Stimulated activated memory B cell treated with anti-CD40 and anti-IgM and Interleukin-4, amounts not matched to agents 10 μg/mL and 1 μg/mL and 100 μg/mL, for 72 hours (primary cell): Measurements from ENCODE around the gene RXRA.

Source experiments
- ATAC-seq: fragments of 150-1000 bp; cut with Tn5 transposase; 2 replicates; pipeline ENCODE4 v1.10.0; 2021
- H3K27ac Mint-ChIP-seq: one replicate; pipeline ENCODE4 v1.8.0; 2022; ENCODE audit warnings: mild to moderate bottlenecking, mixed read lengths
- H3K27me3 Mint-ChIP-seq: one replicate; pipeline ENCODE4 v1.8.0; 2022; ENCODE audit warnings: mixed read lengths
- H3K36me3 Mint-ChIP-seq: one replicate; pipeline ENCODE4 v1.8.0; 2022; ENCODE audit warnings: mixed read lengths
- H3K4me1 Mint-ChIP-seq: one replicate; pipeline ENCODE4 v1.8.0; 2022; ENCODE audit warnings: mixed read lengths
- H3K4me3 Mint-ChIP-seq: one replicate; pipeline ENCODE4 v1.8.0; 2022; ENCODE audit warnings: mild to moderate bottlenecking, moderate library complexity, mixed read lengths
- H3K9me3 Mint-ChIP-seq: one replicate; pipeline ENCODE4 v1.8.0; 2022; ENCODE audit warnings: mixed read lengths

Gene RXRA

GRCh38 chr9:134290603-134291451 lies 35.4 kb upstream of the RXRA start:
- Mint-ChIP-seq H3K4me1 (peaks cover 24% of the 10 kb centered on the region), H3K9me3 (no peaks in the 10 kb centered on the region), H3K27me3 (peaks cover 76% of the 10 kb centered on the region), H3K36me3 (no peaks in the 10 kb centered on the region), H3K27ac (no peak overlapping the region), H3K4me3 (no peak overlapping the region)
- no peak for ATAC-seq

- Mint-ChIP-seq H3K36me3 (no peaks in the 10 kb centered on the region), H3K9me3 (no peaks in the 10 kb centered on the region), H3K27me3 (peaks cover 76% of the 10 kb centered on the region), H3K4me1 (peaks cover 24% of the 10 kb centered on the region), H3K4me3 (no peak overlapping the region), H3K27ac (no peak overlapping the region)
- no peak for ATAC-seq
Measured at GRCh38 chr9:134291452-134291881, 34.8 kb upstream of the RXRA start.

GRCh38 chr9:134291961-134292871 lies 34.0 kb upstream of the RXRA start:
- Mint-ChIP-seq H3K27ac (no peak overlapping the region), H3K4me3 (no peak overlapping the region), H3K27me3 (peaks cover 75% of the 10 kb centered on the region), H3K9me3 (no peaks in the 10 kb centered on the region), H3K36me3 (no peaks in the 10 kb centered on the region), H3K4me1 (peaks cover 18% of the 10 kb centered on the region)
- no peak for ATAC-seq

- Mint-ChIP-seq H3K27me3 (peaks cover 75% of the 10 kb centered on the region), H3K27ac (no peak overlapping the region), H3K36me3 (no peaks in the 10 kb centered on the region), H3K9me3 (no peaks in the 10 kb centered on the region), H3K4me1 (peaks cover 13% of the 10 kb centered on the region), H3K4me3 (no peak overlapping the region)
- no peak for ATAC-seq
Measured at GRCh38 chr9:134293031-134293521, 33.2 kb upstream of the RXRA start.

- Mint-ChIP-seq H3K9me3 (no peaks in the 10 kb centered on the region), H3K4me3 (no peak overlapping the region), H3K4me1 (peaks cover 12% of the 10 kb centered on the region), H3K27me3 (peaks cover 75% of the 10 kb centered on the region), H3K27ac (no peak overlapping the region), H3K36me3 (no peaks in the 10 kb centered on the region)
- ATAC-seq, result no peak
Measured at GRCh38 chr9:134293611-134294152, 32.6 kb upstream of the RXRA start.

GRCh38 chr9:134294153-134295071 lies 31.8 kb upstream of the RXRA start:
- Mint-ChIP-seq H3K4me3 (no peak overlapping the region), H3K27ac (no peak overlapping the region), H3K36me3 (no peaks in the 10 kb centered on the region), H3K27me3 (peaks cover 69% of the 10 kb centered on the region), H3K4me1 (peaks cover 12% of the 10 kb centered on the region), H3K9me3 (no peaks in the 10 kb centered on the region)
- ATAC-seq, result no peak

- Mint-ChIP-seq H3K36me3 (no peaks in the 10 kb centered on the region), H3K4me3 (no peak overlapping the region), H3K27me3 (peaks cover 61% of the 10 kb centered on the region), H3K9me3 (no peaks in the 10 kb centered on the region), H3K27ac (no peak overlapping the region), H3K4me1 (peaks cover 12% of the 10 kb centered on the region)
- no peak for ATAC-seq
Measured at GRCh38 chr9:134295101-134295745, 31.0 kb upstream of the RXRA start.

GRCh38 chr9:134295746-134296250 lies 30.5 kb upstream of the RXRA start:
- Mint-ChIP-seq H3K36me3 (no peaks in the 10 kb centered on the region), H3K27ac (no peak overlapping the region), H3K4me3 (no peak overlapping the region), H3K9me3 (no peaks in the 10 kb centered on the region), H3K4me1 (peaks cover 12% of the 10 kb centered on the region), H3K27me3 (peaks cover 62% of the 10 kb centered on the region)
- no peak for ATAC-seq

- ATAC-seq, result no peak
- peaks cover 14% of the 10 kb centered on the region for H3K4me1 Mint-ChIP-seq
- no peak overlapping the region for H3K27ac Mint-ChIP-seq
- H3K36me3 Mint-ChIP-seq, result no peaks in the 10 kb centered on the region
- H3K4me3 Mint-ChIP-seq, result no peak overlapping the region
- no peaks in the 10 kb centered on the region for H3K9me3 Mint-ChIP-seq
- H3K27me3 Mint-ChIP-seq, result peaks cover 58% of the 10 kb centered on the region
Measured at GRCh38 chr9:134296301-134297082, 29.8 kb upstream of the RXRA start.

- Mint-ChIP-seq H3K27ac (no peak overlapping the region), H3K4me1 (peaks cover 19% of the 10 kb centered on the region), H3K4me3 (no peak overlapping the region)
Measured at GRCh38 chr9:134297083-134297410, 29.2 kb upstream of the RXRA start.

GRCh38 chr9:134297576-134297975 lies 28.7 kb upstream of the RXRA start:
- Mint-ChIP-seq H3K4me1 (peaks cover 19% of the 10 kb centered on the region), H3K27me3 (peaks cover 54% of the 10 kb centered on the region), H3K27ac (no peak overlapping the region), H3K4me3 (no peak overlapping the region), H3K36me3 (no peaks in the 10 kb centered on the region), H3K9me3 (no peaks in the 10 kb centered on the region)
- no peak for ATAC-seq

More at GRCh38 chr9:134297083-134297410, 29.2 kb upstream of the RXRA start:
- no peaks in the 10 kb centered on the region for H3K9me3 Mint-ChIP-seq
- peaks cover 57% of the 10 kb centered on the region for H3K27me3 Mint-ChIP-seq
- no peaks in the 10 kb centered on the region for H3K36me3 Mint-ChIP-seq
- ATAC-seq, result no peak

- Mint-ChIP-seq H3K36me3 (no peaks in the 10 kb centered on the region), H3K9me3 (no peaks in the 10 kb centered on the region), H3K4me3 (no peak overlapping the region), H3K27me3 (peaks cover 50% of the 10 kb centered on the region), H3K4me1 (peaks cover 17% of the 10 kb centered on the region), H3K27ac (no peak overlapping the region)
- no peak for ATAC-seq
Measured at GRCh38 chr9:134298000-134298399, 28.3 kb upstream of the RXRA start.

- no peak for ATAC-seq
- H3K27me3 Mint-ChIP-seq, result peaks cover 43% of the 10 kb centered on the region
- H3K27ac Mint-ChIP-seq, result no peak overlapping the region
- no peaks in the 10 kb centered on the region for H3K36me3 Mint-ChIP-seq
- H3K9me3 Mint-ChIP-seq, result no peaks in the 10 kb centered on the region
- H3K4me3 Mint-ChIP-seq, result no peak overlapping the region
- H3K4me1 Mint-ChIP-seq, result peaks cover 8% of the 10 kb centered on the region
Measured at GRCh38 chr9:134299068-134299467, 27.2 kb upstream of the RXRA start.
